Left hindlimb (tissue), 1 donor: Measurements from ENCODE around the gene TBC1D16.

Experiments used
- DNase-seq: peaks from one replicate; pipeline ENCODE4 v3.0.0-alpha.2; 2018

TBC1D16 gene

GRCh38 chr17:80024206-80024972, 11.3 kb downstream of the TBC1D16 start:
- DNase-seq = no peak

GRCh38 chr17:80023481-80024205, 12.0 kb downstream of the TBC1D16 start:
- DNase-seq = peak; percentile 83

- DNase-seq = no peak
Observed at GRCh38 chr17:80021600-80021999, 14.1 kb downstream of the TBC1D16 start.

DNA sequence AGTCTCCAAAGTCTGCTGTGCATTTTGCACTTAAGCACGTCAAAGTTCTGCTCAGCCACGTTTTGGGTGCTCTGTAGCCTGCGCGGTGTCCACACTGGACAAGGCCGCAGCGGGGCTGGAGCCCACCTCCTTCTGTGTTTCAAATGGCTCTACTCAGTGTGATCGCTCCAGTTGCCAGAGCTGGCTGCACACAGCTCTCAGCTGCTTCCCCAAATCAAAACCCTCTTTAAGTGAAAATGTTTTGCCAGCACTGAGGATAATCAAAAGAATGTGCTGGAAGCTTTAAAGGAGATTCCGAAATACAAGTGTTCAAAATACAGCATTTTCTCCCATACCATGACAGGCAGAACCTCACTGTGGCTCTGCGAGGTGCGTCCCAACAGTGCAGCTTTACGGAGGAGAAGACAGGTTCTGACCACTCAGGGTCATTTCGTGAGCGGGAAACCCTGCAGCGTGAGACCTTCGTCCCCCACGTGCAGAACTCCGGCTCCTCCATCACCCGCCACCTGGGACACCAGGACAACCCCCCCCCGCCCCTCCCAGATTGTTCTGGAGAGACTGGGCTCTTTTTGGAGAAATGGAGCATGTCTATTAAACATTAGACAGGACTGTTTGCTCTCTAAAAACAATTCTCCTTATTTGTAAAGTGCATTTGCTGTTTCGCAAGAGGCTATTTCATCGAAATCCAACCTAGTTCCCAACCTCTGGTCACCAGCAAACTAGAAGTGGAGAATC, 16.6 kb downstream of the TBC1D16 start:
- no peak for DNase-seq

GRCh38 chr17:80017226-80018010, 18.3 kb downstream of the TBC1D16 start:
- DNase-seq = no peak

DNA sequence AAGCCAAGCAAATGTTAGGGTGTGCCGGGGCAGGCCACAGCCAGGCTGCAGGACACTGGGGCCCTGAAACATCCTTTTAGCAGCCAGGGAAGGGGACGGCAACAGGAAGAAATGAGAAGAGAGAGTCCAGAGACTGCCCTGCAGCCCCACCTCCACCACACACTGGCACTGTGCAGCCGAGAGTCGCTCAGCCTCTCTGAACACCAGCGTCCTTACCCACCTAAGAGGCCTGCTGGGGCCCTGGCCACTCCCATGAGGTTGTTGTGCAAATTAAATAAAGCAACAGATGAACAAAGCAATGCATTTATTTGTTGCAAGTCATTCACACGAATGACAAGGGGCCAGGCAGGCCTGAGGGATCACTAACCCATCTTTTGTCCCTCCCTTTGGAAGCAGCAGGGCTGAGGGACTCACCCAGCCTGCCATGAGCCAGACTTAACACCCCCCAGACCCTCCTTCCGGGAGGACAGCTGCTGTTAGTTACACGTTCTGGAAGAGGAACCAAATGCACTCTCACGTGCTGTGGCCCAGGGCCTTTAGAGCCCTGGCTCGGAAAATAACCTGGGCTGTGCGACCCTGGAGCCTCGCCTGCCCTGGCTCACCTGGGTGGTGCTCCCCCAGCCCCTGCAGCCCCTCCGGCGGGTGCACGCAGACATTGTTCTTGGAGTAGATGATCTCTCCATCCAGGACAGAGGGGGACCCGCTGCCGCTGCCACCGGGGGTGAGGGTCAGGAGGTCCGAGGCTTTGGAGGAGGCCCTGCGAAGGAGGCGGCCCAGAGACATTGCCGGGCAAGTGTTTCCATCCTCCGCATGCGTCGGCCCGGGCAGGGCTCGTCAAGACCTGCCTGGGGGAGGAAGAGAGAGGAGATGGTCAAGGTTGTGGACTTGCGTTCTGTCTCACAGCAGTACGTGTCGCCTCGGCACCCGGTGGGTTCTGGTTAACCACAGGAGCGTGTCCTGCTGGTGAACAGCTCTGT, 22.6 kb downstream of the TBC1D16 start:
- DNase-seq = no peak

GRCh38 chr17:80011989-80012555, 23.6 kb downstream of the TBC1D16 start:
- no peak for DNase-seq

DNA sequence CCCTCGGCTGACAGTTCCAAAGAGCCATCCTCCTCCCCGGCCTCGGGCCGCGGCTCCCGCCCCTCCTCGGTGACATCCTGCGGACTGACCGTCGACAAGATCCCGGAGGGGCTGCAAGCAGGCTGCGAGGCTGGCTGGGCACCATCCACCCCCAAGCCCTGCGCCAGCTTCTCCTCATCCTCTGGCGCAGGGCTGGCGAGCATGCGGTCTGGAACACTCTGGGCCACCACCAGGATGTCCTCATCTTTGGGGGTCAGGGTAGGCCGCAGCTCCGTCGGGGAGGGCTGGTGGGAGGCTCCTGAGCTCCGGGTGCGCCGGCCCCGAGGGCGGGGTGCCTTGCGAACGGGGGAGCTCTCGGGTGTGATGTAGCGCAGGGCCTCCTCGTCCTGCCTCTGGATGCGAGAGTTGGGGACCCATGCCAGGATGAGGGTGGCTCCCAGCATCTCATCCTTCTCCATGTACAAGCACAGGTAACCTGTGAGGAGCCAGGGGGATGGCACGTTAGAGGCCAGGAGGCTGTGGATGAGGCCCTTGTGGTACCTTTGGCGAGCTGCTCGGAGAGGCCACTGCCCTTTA, 25.3 kb downstream of the TBC1D16 start:
- DNase-seq = no peak

DNA sequence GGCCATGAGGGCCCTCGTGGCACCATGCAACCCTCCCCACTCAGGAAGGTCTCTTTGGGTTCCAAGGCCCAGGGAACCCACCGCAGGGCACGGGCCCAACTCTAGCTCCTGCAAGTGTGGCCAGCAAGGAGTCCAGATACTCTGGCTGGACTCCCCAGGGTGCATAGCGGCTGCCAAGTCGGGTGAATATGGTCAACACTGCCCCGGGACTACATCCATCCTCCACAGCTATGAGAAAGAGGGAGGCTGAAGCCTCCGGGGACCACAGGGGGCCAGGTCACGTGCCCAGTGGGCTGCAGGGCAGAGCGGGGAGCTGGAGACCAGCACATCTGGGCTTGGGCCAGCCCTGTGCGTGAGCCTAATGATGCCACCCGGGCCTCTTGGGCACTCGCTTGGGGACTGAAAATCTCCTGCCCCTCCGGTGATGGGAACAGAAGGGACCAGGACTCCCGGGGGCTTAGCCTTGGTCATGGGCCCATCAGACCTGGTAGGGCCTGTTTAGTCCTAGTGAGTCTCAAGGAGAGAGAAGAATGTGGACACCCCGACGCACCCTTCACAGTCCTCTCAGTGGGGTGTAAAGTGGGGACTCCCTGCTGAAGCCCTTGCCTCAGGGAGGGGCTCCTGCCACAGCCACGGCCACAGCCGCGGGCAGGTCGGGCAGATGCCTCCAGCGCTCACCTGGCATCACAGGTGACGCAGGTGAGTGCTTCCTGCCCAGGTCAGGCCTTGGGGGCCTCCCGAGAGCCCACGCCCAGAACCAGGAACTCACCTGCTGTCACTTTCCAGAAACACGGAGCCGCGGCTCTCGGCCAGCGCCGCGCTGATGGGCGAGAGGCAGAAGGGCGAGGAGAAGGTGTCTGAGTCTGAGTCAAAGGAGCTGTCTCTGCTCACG, 26.0 kb downstream of the TBC1D16 start:
- DNase-seq = no peak

DNA sequence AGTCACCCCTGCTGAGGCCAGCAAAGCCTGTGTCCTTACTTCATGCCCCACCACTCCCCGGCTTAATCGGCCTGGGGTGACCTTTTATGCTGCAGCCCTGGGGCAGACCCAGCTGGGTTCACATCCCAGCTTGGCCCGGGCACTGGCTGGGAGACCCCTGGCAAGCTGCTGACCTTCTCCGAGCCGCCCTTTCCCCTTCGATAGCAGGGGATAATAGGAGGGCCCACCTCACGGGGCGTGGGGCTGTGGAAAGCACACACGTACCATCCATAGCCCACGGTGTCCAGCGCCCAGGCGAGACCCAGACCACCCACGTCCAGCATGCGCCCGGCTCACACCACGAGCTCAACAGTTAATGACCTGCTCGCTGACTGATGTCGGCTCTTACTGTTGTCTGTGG, 26.8 kb downstream of the TBC1D16 start:
- DNase-seq = no peak

GRCh38 chr17:80008383-80008840, 27.3 kb downstream of the TBC1D16 start:
- DNase-seq = no peak

DNA sequence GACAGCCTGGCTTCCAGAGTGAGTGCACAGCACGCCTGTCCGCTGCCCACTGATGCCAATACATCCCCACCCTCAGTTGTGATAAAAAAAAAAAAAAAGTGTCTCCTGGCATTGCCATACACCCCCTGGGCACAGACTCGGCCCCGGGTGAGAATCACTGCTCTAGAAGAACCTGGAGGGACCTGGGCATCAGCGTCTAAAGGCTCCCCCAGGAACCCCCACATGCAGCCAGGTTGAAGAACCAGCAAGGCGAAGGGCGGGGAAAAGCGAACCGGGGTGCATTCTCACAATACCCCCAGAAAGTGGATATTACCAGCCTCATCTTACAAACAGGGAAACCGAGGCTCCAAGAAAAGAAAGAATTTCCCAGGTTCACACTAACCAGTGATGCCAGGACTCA, 27.7 kb downstream of the TBC1D16 start:
- no peak for DNase-seq

- DNase-seq = no peak
Observed at GRCh38 chr17:80006811-80007752, 28.6 kb downstream of the TBC1D16 start.

- DNase-seq = no peak
Observed at GRCh38 chr17:80006339-80006720, 29.3 kb downstream of the TBC1D16 start.

DNA sequence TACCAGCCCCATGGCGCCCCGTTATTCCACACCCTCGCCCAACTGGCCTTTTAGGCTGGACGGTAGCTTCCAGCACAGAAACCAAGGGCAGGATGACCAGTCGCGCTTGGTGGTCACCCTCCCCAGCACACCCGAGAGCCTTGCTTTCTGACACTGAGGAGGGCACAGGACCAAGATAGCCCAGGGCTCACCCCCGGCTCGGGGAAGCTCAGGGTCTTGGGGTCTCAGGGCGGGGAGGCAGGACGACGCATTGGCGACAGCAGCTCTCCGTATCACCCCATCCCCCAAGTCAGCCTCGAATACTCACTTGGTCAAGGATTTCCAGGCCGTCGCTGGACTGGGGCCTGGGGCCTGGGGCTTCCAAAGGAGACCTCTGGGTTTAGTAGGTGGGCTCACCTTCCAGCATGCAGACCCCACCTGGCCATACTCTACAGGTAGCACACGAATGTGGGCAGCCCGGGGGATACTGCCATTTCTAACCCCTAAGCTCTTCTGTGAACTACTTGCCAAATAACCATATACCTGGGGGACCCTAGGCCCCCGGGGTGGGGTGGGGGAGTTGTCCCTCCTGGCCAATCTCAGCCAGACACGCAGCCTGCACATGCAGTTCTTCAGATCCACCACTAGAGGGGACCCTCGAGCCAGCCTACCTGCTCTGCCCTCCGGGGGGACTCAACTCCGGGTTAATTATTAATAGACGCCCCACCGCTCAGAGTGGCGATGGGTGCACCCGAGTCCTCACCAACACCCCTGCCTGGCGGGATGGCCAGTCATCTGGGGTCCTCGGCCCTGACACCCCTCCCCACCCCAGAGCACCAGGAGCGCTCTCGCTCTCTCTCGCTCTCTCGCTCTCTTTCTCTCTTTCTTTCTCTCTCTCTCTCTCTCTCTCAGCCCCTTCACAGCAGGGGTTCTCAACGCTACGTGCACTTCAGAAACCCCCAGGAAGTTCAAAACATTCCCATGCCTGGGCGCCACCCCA, 30.0 kb downstream of the TBC1D16 start:
- peak; percentile 52 for DNase-seq

- no peak for DNase-seq
Observed at GRCh38 chr17:80003969-80004368, 31.7 kb downstream of the TBC1D16 start.
